H1 (cell line): Measurements from ENCODE around the gene SPG11. TPM values are rescaled to one million over a fixed set of nuclear protein-coding genes. Genes with fewer than 3 reads are reported as not detected.

ENCODE experiments used
- EGR1 ChIP-seq: IDR thresholded peaks from 2 replicates; pipeline ENCODE4 v1.6.1; 2011; ENCODE audit warnings: low read depth, low read length, borderline replicate concordance
- JUND ChIP-seq: IDR thresholded peaks from 2 replicates; pipeline ENCODE4 v1.6.1; 2011; ENCODE audit warnings: mild to moderate bottlenecking, improper control_type of control experiment, low read length
- NRF1 ChIP-seq: IDR thresholded peaks from 2 replicates; pipeline ENCODE4 v1.6.1; 2011; ENCODE audit warnings: mild to moderate bottlenecking, low read depth, low read length, improper control_type of control experiment
- PHF8 ChIP-seq: fragments of 200-600 bp; sonication (generic); conservative IDR thresholded peaks from 2 replicates; pipeline ENCODE4 v1.7.1; 2012; ENCODE audit warnings: low read depth, mild to moderate bottlenecking, inconsistent platforms, low read length, moderate library complexity
- POU5F1 ChIP-seq: IDR thresholded peaks from 2 replicates; pipeline ENCODE4 v1.6.1; 2011; ENCODE audit warnings: low read depth, mild to moderate bottlenecking, low read length, moderate library complexity
- RBBP5 ChIP-seq: IDR thresholded peaks from 2 replicates; pipeline ENCODE4 v1.7.1; 2012; ENCODE audit warnings: low read depth, mild to moderate bottlenecking, inconsistent platforms, low read length, moderate library complexity, borderline replicate concordance
- RFX5 ChIP-seq: IDR thresholded peaks from 2 replicates; pipeline ENCODE4 v1.6.1; 2011; ENCODE audit warnings: low read depth, low read length, improper control_type of control experiment, borderline replicate concordance
- SIRT6 ChIP-seq: IDR thresholded peaks from one replicate; pipeline ENCODE4 v1.7.1; 2012; ENCODE audit warnings: low read length, inconsistent platforms
- SUZ12 ChIP-seq: fragments of 200-600 bp; sonication (generic); IDR thresholded peaks from 2 replicates; pipeline ENCODE4 v1.6.1; 2012; ENCODE audit warnings: mild to moderate bottlenecking, inconsistent platforms, low read length, moderate library complexity, mixed read lengths
- TAF7 ChIP-seq: optimal IDR thresholded peaks from 2 replicates; pipeline ENCODE3; 2011; ENCODE audit warnings: low read depth, mild to moderate bottlenecking, inconsistent platforms, low read length, moderate library complexity, borderline replicate concordance
- TBP ChIP-seq: IDR thresholded peaks from 2 replicates; pipeline ENCODE4 v1.6.1; 2011; ENCODE audit warnings: low read depth, low read length, improper control_type of control experiment
- ZNF274 ChIP-seq: IDR thresholded peaks from 2 replicates; pipeline ENCODE4 v1.7.0; 2012; ENCODE audit warnings: low read length, borderline replicate concordance; ENCODE audit errors: extremely low read depth
- polyA plus RNA-seq, 7 experiments: library from polyadenylated mRNA; depleted of rRNA in 3 of 7; stranded (reverse) in 5 of 7; unstranded in 2 of 7; fragments of >200 nt in 5 of 7; fragments of 200-250 nt in 2 of 7; gene quantifications; 1 replicate in 5 of 7; 2 replicates in 1 of 7; 4 replicates in 1 of 7; pipeline versions ENCODE4 v1.2.1 to v1.2.3, GENCODE V29; 2011 to 2013; ENCODE audit warnings: missing spikeins in 2 of 7, mixed read lengths in 2 of 7
- total RNA-seq: library from RNA; stranded (reverse); fragmentation: NEBNext Ultra II Directional; extraction: Animal tissue kit (Norgen Biotek cat#: 25700); gene quantifications from 2 replicates; pipeline ENCODE4 v1.2.1, GENCODE V29; 2021
- TF ChIP-seq, protein P1 (sequence below): fragments of 300-600 bp; sonication (generic); IDR thresholded peaks from 2 replicates; pipeline ENCODE4 v1.7.1; 2012; ENCODE audit warnings: low read length, moderate library complexity, mild to moderate bottlenecking, inconsistent platforms; ENCODE audit not compliant: insufficient replicate concordance

SPG11 gene
- total and polyA plus RNA-seq, 2 of the 8 experiments (the other 6 are each of a cell fraction or from before 2014, with no cell fraction given): 37.1 to 38.6 TPM

DNA sequence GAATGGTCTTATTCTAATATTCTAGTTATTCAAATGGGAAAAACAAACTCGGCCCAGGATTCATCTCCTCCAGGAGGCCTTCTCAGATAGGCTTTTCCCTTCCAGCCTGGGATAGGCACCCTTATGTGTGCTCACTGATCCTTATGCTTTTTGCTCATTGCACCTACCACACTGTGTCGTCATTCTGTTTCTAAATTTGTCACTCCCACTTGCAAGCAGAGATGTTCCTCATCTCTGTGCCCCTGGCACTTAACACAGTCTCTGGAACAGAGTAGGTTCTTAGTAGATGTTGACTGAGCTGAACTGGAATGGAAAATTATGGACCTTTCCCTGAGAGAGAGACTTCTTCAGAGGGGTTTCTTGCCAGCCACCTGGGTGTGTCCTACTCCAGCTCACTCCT is 18.7 kb upstream of the SPG11 start (continued):
- TF ChIP-seq, protein P1, sequence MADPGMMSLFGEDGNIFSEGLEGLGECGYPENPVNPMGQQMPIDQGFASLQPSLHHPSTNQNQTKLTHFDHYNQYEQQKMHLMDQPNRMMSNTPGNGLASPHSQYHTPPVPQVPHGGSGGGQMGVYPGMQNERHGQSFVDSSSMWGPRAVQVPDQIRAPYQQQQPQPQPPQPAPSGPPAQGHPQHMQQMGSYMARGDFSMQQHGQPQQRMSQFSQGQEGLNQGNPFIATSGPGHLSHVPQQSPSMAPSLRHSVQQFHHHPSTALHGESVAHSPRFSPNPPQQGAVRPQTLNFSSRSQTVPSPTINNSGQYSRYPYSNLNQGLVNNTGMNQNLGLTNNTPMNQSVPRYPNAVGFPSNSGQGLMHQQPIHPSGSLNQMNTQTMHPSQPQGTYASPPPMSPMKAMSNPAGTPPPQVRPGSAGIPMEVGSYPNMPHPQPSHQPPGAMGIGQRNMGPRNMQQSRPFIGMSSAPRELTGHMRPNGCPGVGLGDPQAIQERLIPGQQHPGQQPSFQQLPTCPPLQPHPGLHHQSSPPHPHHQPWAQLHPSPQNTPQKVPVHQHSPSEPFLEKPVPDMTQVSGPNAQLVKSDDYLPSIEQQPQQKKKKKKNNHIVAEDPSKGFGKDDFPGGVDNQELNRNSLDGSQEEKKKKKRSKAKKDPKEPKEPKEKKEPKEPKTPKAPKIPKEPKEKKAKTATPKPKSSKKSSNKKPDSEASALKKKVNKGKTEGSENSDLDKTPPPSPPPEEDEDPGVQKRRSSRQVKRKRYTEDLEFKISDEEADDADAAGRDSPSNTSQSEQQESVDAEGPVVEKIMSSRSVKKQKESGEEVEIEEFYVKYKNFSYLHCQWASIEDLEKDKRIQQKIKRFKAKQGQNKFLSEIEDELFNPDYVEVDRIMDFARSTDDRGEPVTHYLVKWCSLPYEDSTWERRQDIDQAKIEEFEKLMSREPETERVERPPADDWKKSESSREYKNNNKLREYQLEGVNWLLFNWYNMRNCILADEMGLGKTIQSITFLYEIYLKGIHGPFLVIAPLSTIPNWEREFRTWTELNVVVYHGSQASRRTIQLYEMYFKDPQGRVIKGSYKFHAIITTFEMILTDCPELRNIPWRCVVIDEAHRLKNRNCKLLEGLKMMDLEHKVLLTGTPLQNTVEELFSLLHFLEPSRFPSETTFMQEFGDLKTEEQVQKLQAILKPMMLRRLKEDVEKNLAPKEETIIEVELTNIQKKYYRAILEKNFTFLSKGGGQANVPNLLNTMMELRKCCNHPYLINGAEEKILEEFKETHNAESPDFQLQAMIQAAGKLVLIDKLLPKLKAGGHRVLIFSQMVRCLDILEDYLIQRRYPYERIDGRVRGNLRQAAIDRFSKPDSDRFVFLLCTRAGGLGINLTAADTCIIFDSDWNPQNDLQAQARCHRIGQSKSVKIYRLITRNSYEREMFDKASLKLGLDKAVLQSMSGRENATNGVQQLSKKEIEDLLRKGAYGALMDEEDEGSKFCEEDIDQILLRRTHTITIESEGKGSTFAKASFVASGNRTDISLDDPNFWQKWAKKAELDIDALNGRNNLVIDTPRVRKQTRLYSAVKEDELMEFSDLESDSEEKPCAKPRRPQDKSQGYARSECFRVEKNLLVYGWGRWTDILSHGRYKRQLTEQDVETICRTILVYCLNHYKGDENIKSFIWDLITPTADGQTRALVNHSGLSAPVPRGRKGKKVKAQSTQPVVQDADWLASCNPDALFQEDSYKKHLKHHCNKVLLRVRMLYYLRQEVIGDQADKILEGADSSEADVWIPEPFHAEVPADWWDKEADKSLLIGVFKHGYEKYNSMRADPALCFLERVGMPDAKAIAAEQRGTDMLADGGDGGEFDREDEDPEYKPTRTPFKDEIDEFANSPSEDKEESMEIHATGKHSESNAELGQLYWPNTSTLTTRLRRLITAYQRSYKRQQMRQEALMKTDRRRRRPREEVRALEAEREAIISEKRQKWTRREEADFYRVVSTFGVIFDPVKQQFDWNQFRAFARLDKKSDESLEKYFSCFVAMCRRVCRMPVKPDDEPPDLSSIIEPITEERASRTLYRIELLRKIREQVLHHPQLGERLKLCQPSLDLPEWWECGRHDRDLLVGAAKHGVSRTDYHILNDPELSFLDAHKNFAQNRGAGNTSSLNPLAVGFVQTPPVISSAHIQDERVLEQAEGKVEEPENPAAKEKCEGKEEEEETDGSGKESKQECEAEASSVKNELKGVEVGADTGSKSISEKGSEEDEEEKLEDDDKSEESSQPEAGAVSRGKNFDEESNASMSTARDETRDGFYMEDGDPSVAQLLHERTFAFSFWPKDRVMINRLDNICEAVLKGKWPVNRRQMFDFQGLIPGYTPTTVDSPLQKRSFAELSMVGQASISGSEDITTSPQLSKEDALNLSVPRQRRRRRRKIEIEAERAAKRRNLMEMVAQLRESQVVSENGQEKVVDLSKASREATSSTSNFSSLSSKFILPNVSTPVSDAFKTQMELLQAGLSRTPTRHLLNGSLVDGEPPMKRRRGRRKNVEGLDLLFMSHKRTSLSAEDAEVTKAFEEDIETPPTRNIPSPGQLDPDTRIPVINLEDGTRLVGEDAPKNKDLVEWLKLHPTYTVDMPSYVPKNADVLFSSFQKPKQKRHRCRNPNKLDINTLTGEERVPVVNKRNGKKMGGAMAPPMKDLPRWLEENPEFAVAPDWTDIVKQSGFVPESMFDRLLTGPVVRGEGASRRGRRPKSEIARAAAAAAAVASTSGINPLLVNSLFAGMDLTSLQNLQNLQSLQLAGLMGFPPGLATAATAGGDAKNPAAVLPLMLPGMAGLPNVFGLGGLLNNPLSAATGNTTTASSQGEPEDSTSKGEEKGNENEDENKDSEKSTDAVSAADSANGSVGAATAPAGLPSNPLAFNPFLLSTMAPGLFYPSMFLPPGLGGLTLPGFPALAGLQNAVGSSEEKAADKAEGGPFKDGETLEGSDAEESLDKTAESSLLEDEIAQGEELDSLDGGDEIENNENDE: no peak
- TF ChIP-seq TAF7: no peak
- TF ChIP-seq ZNF274: no peak
- no peak for TF ChIP-seq NRF1
- no peak for TF ChIP-seq RBBP5
- TF ChIP-seq JUND: no peak
- TF ChIP-seq PHF8: no peak
- TF ChIP-seq SUZ12: no peak
- no peak for TF ChIP-seq SIRT6
- TF ChIP-seq POU5F1: no peak
- TF ChIP-seq TBP: no peak
- no peak for TF ChIP-seq EGR1
- no peak for TF ChIP-seq RFX5
